RWPE2 (cell line): Measurements from ENCODE around the gene SLC17A9.

ENCODE experiments used
- ATAC-seq: fragments of 200-7000 bp; cut with Tn5 transposase; 3 replicates; pipeline ENCODE4 v1.9.1; 2021; ENCODE audit warnings: low read depth
- DNase-seq: peaks from one replicate; pipeline ENCODE4 v3.0.0-alpha.2; 2020; ENCODE audit warnings: low spot score
- H3K27ac ChIP-seq: fragments of 450-650 bp; 2 replicates; pipeline ENCODE4 v1.5.1; 2017; ENCODE audit warnings: mild to moderate bottlenecking; ENCODE audit not compliant: poor library complexity, severe bottlenecking
- H3K27me3 ChIP-seq: fragments of 250-450 bp; sonication (Bioruptor Pico); 2 replicates; pipeline ENCODE4 v1.5.1; 2021; ENCODE audit warnings: mild to moderate bottlenecking, moderate library complexity; ENCODE audit not compliant: insufficient read depth, poor library complexity, severe bottlenecking
- H3K36me3 ChIP-seq: fragments of 250-450 bp; sonication (Bioruptor Pico); 2 replicates; pipeline ENCODE4 v1.5.1; 2020; ENCODE audit warnings: low read depth, mild to moderate bottlenecking, moderate library complexity
- H3K4me1 ChIP-seq: fragments of 250-450 bp; sonication (Bioruptor Pico); 2 replicates; pipeline ENCODE4 v1.5.1; 2021; ENCODE audit warnings: mild to moderate bottlenecking, moderate library complexity; ENCODE audit not compliant: insufficient read depth, poor library complexity, severe bottlenecking
- H3K4me3 ChIP-seq: fragments of 250-450 bp; sonication (Bioruptor Pico); 2 replicates; pipeline ENCODE4 v1.5.1; 2021; ENCODE audit warnings: mild to moderate bottlenecking, moderate library complexity; ENCODE audit not compliant: severe bottlenecking
- H3K9me3 ChIP-seq: fragments of 250-450 bp; sonication (Bioruptor Pico); 2 replicates; pipeline ENCODE4 v1.5.1; 2021; ENCODE audit warnings: mild to moderate bottlenecking, moderate library complexity; ENCODE audit not compliant: severe bottlenecking
- CTCF ChIP-seq: fragments of 450-650 bp; IDR thresholded peaks from one replicate; pipeline ENCODE4 v1.5.1; 2017; ENCODE audit warnings: mild to moderate bottlenecking, moderate library complexity; ENCODE audit not compliant: poor library complexity, severe bottlenecking

Gene SLC17A9

GRCh38 chr20:62952373-62952967 is at the start of gene SLC17A9:
Gene SLC17A9 (plus strand): TSS chr20:62952709. CDS start chr20:62952831, 122 bp downstream.
- Histone ChIP-seq H3K9me3 (no peaks in the 10 kb centered on the region), H3K4me1 (no peaks in the 10 kb centered on the region), H3K27ac (no peak within 1 kb of the TSS), H3K36me3 (peaks cover 20% of the 10 kb centered on the region), H3K27me3 (no peaks in the 10 kb centered on the region), H3K4me3 (no peak within 1 kb of the TSS)
- ATAC-seq (peak; percentile 5; the same call in 1 of the 3 replicates), DNase-seq (peak; percentile 84)
- TF ChIP-seq CTCF, result no peak

GRCh38 chr20:62902926-62903615 is 49.4 kb upstream of the SLC17A9 start:
- no peaks in the 10 kb centered on the region for H3K27me3 ChIP-seq
- DNase-seq (peak; percentile 72), ATAC-seq (0 out of 3 replicates have a peak, but pooled peaks have one; percentile 0)
- peaks cover 70% of the 10 kb centered on the region for H3K36me3 ChIP-seq
- H3K4me1 ChIP-seq, result peaks cover 15% of the 10 kb centered on the region
- H3K4me3 ChIP-seq, result no peak overlapping the region
- no peak overlapping the region for H3K27ac ChIP-seq
- no peaks in the 10 kb centered on the region for H3K9me3 ChIP-seq
- TF ChIP-seq CTCF, result no peak

GRCh38 chr20:62905536-62906117 is 46.9 kb upstream of the SLC17A9 start:
- Histone ChIP-seq H3K4me1 (peaks cover under 1% of the 10 kb centered on the region), H3K27me3 (no peaks in the 10 kb centered on the region), H3K4me3 (no peak overlapping the region), H3K9me3 (no peaks in the 10 kb centered on the region), H3K27ac (no peak overlapping the region), H3K36me3 (peaks cover 95% of the 10 kb centered on the region)
- no peak for ATAC-seq
- TF ChIP-seq CTCF, result no peak
- DNase-seq, result peak; percentile 78

- no peak for ATAC-seq
- no peak overlapping the region for H3K27ac ChIP-seq
- H3K4me3 ChIP-seq, result no peak overlapping the region
- peak; percentile 77 for DNase-seq
- peaks cover 100% of the 10 kb centered on the region for H3K36me3 ChIP-seq
- no peaks in the 10 kb centered on the region for H3K9me3 ChIP-seq
- TF ChIP-seq CTCF, result no peak
- no peaks in the 10 kb centered on the region for H3K27me3 ChIP-seq
- H3K4me1 ChIP-seq, result no peaks in the 10 kb centered on the region
Measured at GRCh38 chr20:62906209-62906608, 46.3 kb upstream of the SLC17A9 start.
